GM12872 (cell line): Measurements from ENCODE around the gene MT3.

Source experiments
- TF ChIP-seq, protein P1 (sequence below): IDR thresholded peaks from 3 replicates; pipeline ENCODE4 v1.5.1; 2011; ENCODE audit warnings: low read depth, mild to moderate bottlenecking, low read length, moderate library complexity; ENCODE audit not compliant: insufficient read depth

MT3 gene

DNA sequence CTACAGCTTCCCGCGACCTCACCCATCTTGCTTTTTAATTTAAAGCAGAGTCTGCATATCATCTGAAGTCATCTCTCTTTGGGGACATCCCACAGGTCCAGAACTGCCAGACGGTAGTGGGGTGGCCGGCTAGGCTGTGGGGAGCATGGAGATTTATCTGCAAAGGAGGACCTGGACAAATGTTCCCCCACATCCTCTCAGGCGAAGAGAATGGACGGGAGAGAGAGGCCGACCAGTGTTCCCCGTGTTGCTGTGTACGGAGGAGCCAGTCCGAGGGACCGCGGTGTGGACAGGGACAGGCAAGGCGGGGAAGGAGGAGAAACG, 42.5 kb downstream of the MT3 start:
- TF ChIP-seq, protein P1, sequence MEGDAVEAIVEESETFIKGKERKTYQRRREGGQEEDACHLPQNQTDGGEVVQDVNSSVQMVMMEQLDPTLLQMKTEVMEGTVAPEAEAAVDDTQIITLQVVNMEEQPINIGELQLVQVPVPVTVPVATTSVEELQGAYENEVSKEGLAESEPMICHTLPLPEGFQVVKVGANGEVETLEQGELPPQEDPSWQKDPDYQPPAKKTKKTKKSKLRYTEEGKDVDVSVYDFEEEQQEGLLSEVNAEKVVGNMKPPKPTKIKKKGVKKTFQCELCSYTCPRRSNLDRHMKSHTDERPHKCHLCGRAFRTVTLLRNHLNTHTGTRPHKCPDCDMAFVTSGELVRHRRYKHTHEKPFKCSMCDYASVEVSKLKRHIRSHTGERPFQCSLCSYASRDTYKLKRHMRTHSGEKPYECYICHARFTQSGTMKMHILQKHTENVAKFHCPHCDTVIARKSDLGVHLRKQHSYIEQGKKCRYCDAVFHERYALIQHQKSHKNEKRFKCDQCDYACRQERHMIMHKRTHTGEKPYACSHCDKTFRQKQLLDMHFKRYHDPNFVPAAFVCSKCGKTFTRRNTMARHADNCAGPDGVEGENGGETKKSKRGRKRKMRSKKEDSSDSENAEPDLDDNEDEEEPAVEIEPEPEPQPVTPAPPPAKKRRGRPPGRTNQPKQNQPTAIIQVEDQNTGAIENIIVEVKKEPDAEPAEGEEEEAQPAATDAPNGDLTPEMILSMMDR, result no peak

DNA sequence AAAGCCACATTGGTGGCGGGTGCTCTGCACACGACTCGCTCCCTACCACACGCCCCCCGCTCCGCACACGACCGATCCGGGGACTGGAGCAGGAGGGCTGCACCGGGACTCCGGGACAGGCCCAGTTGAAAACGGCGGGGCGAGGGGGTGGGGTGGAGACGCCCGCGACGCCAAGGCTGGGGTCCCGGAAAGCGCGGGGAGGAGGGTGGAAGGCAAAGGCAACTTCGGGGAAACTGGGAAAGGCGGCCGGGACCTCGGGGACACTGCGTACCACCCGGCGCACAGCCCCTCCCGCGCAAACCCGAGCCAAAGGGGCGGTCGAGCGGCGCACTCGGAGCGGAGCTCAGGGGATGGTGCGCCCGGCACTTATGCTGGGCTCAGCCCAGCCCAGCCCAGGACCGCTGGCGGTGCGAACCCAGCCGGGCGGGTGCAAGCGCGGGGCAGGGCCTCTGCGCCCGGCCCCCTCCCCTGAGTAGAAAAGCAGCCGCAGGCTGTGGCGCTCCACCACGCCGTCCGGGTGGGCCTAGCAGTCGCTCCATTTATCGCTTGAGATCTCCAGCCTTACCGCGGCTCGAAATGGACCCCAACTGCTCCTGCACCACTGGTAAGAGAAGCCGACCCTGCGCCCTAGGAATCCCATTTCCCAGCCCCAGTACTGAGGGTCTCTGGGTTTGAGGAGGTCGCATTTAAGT, 43.0 kb downstream of the MT3 start, which contains the start of gene MT1M:
Gene MT1M (plus strand): TSS at position 504 of the 692 bp plus-strand sequence. CDS start 73 bp downstream, at position 577.
- TF ChIP-seq, protein P1, result no peak

DNA sequence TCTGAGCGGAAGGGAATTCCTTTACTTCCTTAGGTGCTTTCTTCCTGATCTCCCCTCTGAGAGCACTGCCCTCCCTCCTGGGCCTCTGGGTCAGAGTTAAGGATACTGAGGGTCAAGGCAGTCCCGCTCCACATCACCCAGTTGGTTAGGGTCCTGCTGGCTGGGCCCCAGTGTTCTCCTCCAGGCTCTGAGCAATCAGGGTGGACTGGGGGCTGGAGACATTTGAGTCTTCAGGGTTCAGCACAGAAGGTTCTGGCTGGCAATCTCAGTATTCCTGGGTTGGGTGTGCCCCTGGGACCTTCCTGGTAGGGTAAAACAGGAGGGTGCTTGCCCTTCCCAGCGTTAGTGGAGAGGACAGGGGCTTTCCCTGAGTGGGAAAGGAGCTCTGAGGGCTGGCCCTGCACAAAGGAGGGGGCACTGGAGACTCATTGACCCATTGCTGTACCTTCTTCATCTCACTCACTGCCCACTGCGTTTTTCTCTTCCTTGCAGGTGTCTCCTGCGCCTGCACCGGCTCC, 43.6 kb downstream of the MT3 start:
- TF ChIP-seq, protein P1, result no peak

DNA sequence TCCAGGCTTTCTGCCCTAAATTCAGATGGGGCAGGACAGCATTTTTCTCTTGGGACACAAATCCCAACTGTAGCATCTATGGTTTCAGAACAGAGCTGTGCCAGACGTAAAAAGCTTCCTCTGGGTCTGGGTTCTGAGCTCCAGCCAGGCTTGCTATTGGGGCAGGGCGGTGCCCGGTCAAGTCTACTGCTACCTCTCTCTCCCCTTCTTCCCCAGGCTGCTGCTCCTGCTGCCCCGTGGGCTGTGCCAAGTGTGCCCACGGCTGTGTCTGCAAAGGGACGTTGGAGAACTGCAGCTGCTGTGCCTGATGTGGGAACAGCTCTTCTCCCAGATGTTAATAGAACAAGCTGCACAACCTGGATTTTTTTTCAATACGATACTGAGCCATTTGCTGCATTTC, 44.2 kb downstream of the MT3 start:
- TF ChIP-seq, protein P1, result no peak

DNA sequence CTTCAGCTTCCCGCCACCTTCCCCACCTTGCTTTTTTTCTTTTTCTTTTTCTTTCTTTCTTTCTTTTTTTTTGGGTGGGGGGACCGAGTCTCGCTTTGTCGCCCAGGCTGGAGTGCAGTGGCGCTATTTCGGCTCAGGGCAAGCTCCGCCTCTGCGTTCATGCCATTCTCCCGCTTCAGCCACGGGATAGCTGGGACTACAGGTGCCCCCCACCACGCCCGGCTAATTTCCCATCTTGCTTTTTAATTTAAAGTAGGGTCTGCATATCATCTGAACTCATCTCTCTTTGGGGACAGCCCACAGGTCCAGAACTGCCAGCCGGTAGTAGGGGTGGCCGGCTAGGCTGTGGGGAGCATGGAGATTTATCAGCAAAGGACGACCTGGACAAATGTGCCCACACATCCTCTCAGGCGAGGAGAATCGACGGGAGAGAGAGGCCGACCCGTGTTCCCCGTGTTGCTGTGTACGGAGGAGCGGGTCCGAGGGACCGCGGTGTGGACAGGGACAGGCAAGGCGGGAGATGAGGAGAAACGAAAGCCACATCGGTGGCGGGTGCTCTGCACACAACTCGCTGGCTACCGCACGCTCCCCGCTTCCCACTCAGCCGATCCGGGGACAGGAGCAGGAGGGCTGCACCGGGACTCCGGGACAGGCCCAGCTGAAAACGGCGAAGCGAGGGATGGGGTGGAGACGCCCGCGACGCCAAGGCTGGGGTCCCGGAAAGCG, 45.5 kb downstream of the MT3 start:
- TF ChIP-seq, protein P1, result no peak

DNA sequence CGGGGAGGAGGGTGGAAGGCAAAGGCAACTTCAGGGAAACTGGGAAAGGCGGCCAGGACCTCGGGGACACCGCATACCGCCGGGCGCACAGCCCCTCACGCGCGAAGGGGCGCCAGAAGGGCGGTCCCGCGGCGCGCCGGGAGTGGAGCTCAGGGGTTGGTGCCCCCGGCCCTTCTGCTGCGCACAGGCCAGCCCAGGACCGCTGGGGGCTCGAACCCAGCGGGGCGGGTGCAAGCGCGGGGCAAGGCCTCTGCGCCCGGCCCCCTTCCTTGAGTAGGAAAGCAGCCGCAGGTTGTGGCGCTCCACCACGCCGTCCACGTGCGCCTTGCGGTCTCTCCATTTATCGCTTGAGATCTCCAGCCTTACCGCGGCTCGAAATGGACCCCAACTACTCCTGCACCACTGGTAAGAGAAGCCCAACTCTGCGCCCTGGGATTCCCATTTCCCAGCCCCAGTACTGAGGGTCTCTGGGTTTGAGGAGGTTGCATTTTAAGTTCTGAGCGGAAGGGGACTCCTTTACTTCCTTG, 46.2 kb downstream of the MT3 start:
- TF ChIP-seq, protein P1, result no peak

DNA sequence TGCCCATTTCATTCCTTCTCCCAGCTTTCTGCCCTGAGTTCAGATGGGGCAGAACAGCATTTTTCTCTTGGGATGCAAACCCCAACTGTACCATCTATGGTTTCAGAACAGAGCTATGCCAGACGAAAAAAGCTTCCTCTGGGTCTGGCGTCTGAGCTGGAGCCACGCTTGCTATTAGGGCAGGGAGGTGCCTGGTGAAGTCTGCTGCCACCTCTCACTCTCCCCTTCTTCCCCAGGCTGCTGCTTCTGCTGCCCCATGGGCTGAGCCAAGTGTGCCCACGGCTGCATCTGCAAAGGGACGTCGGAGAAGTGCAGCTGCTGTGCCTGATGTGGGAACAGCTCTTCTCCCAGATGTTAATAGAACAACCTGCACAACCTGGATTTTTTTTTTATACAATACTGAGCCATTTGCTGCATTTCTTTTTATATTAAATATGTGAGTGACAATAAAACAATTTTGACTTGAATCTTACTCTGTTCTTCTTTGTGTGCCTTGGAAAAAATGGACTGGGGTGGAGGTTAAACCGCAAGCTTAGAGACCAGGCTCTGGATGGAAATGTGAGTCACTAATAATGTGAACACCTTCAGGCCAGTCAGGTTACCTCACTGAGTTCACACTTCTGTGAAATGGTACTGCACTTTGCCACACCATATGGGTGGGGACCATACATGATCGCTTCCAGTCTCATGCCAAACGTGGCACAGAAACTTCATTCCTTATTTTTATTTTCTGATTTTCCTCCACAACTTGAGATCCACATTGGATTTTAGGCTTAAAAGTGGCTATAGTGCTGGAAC, 47.5 kb downstream of the MT3 start:
- TF ChIP-seq, protein P1, result no peak
